Ramos (cell line): Measurements from ENCODE around the gene PEX7.

ENCODE experiments used
- in situ Hi-C: fragments of 300-500 bp; cut with MboI; formaldehyde crosslinking; loops from one replicate; pipeline ENCODE4 v1.14.3; 2022; ENCODE audit warnings: low sequenced_read_pairs; ENCODE audit not compliant: unreplicated experiment

The PEX7 gene, protein sequence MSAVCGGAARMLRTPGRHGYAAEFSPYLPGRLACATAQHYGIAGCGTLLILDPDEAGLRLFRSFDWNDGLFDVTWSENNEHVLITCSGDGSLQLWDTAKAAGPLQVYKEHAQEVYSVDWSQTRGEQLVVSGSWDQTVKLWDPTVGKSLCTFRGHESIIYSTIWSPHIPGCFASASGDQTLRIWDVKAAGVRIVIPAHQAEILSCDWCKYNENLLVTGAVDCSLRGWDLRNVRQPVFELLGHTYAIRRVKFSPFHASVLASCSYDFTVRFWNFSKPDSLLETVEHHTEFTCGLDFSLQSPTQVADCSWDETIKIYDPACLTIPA

DNA sequence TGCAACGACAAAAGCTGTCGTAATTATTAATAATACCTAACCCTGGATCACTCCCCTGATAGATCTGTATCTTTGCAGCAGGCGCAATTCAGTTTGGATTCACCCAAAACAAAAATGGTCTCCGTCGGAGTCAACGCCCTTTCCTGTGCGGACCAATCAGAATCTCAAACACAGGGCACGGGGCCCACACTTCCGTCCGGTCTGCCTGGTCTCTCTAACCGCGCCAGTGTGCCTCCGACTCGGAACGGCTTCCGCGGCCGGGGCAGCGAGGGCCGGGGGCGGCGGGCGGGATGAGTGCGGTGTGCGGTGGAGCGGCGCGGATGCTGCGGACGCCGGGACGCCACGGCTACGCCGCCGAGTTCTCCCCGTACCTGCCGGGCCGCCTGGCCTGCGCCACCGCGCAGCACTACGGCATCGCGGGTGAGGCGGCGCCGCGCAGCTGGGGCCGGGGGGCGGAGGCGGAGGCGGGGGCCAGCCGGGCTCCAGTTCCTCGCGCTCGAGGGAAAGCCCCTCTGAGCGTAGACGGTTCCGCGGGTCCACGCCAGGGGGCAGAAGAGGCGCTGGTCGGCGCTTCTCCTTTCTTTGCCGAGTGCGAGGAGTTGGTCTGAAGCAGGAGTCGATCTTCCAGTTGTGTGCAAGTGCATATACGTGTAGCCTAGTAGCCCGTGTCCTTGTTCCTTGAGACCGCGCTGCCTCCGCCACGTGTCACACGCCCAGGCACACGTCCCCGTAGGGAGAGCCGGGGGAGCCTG lies at the start of gene PEX7:
PEX7 (plus strand) TSS at position 217 of the 752 bp plus-strand sequence; CDS start at position 291, 74 bp downstream.
- in situ Hi-C loops, result no loop called here

DNA sequence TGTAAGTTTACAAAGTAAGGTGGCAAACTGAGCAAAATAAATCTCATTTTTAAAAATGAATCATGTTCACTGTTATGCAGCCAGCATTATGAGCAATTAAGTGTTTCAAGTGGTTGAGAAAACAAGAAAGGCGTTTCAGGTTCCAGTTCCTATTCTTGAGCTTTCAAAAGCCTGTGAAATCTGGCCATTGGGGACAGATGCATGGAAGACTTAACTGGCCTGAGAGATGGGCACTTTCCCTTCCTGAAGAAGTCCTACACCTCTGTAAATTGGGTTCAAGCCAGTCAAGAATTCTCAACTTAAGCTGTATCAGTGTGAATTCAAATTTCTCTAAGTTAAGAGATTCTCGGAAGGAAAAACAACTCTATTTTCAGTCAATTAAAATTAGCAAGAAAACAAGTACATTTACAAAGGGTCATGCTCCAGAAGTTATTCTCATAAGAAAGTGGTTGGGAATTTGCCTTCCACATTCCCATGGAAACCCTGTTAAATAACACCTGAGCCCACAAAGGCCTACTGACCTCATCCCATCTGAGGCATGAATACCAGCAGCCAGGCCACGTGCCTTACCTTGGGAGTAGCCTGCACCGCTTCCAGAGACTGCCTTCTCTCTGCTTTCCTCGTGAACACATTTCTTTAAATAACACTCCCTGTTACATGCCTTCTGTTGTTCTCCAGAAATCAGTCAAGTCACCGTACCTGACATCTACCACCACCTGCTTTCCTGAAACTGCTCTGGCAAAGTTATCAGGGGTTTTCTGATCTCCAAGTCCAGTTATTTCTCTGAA lies 49.5 kb upstream of the PEX7 start:
- in situ Hi-C loops, result no loop called here

DNA sequence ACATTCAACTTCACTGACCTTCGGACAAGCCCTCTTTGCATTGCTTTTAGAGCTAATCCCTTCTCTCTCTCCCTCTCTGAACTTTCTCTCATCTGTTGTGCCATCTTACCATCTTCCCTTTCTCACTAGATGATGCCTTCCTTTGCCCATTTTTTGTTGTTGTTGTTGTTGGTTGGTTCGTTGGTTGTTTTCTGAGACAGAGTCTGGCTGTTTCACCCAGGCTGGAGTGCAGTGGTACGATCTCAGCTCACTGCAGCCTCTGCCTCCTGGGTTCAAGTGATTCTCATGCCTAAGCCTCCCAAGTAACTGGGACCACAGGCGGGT lies 49.0 kb upstream of the PEX7 start:
- in situ Hi-C loops, result no loop called here

DNA sequence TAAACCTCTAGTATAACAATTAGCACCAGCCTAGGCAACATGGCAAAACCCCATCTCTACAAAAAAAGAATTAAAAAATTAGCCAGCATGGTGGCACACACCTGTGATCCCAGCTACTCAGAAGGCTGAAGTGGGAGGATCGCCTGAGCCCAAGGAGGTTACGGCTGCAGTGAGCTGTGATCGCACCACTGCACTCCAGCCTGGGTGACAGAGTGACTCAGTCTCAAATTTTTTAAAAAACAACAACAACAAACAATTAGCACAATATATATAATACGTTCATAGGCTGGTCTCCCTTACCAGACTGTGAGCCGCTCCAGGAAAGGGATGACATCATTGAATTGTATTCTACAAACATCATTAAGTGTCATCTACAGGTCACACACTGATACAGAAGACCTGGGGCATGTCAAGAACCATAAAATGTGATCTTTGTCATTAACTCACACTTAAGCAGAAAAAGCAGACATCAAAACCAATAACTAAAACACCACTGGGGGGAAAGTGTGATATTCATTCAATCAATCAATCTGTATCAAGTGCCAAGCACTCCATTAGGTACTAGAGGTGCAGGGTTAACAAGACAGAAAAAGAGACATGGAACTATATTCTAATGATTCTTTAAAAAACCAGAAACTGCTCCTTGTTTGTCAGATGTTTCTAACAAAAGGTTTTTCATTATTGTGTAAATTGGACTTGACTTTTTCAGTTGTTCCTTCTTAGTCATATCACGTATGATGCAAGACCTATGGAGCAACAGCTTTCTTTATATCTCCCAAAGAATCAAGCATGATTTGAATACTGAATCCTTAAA lies 48.0 kb upstream of the PEX7 start:
- in situ Hi-C loops, result no loop called here

- in situ Hi-C loops, result no loop called here
Measured at GRCh38 chr6:136775081-136775480, 47.3 kb upstream of the PEX7 start.

GRCh38 chr6:136775548-136775947 lies 46.8 kb upstream of the PEX7 start:
- in situ Hi-C loops, result no loop called here

DNA sequence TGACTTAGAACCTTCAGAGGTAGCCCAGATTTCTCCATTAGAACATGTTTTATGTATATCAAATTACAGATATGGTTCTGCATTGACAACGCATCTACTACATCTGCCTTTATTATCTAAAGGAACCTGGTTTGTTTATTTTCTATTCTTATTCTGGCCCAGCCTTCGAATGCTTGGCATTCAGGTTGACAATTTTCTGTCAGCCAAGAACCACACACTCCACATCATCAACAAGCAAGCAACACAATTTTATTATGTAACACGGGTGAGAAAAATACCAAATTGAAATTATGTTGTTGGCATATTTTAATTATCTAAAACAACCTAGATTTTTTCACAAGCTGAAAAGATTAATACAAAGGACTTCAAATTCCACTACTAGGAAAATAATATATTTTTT lies 44.7 kb upstream of the PEX7 start:
- in situ Hi-C loops, result no loop called here

GRCh38 chr6:136779682-136780081 lies 42.7 kb upstream of the PEX7 start:
- in situ Hi-C loops, result no loop called here

DNA sequence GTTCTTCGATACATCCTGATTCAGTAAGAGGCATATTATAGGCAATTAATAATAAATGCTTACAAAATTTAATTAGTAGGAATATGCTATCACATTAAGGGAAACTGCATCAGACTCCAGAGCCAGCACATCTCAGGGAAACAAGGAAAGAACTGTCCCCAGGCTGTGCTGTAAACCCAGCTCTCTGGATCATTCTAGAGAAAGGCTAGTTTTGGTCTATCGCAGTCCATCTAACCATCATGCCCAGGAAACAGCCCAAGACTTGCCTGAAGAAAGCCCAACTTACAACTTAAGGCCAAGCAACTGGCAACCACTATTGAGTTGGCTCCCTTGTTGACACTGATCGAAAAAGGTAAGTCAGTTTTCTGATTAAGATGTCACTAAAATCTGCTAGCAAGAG lies 41.4 kb upstream of the PEX7 start:
- in situ Hi-C loops, result no loop called here

DNA sequence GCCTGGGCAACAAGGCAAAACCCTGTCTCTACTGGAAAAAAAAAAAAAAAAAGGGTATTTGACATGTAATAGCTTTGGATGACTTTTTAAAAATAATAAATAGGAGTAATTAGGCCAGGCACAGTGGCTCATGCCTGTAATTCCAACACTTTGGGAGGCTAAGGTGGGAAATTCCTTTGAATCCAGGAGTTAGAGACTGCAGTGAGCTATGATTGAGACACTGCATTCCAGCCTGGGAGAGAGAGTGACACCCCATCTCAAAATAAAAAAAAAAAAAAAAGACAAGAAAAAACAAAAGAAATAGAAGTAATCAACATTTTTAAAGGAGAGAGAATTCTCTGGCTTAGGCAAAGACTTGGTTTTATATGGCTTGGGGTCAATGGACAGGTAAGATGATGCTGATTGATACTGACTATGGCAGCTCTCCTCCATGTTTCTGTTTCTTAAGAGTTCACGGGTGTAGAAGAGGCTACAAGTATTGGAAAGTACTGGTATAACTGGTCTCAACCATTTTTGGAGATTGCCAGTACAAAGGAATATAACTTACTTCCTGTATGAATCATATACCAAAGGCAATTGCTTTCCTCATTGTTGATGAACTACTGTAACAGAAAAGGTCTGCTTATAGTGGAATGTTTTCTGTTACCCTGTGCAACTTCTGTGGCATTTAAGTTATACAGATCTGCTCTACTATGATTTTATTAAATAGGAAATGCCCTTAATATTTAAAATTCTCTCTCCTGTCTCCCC lies 40.2 kb upstream of the PEX7 start:
- in situ Hi-C loops, result no loop called here

- in situ Hi-C loops, result no loop called here
Measured at GRCh38 chr6:136783021-136783420, 39.4 kb upstream of the PEX7 start.

- in situ Hi-C loops, result no loop called here
Measured at GRCh38 chr6:136783495-136784270, 38.7 kb upstream of the PEX7 start.

- in situ Hi-C loops, result no loop called here
Measured at GRCh38 chr6:136784271-136784664, 38.1 kb upstream of the PEX7 start.

DNA sequence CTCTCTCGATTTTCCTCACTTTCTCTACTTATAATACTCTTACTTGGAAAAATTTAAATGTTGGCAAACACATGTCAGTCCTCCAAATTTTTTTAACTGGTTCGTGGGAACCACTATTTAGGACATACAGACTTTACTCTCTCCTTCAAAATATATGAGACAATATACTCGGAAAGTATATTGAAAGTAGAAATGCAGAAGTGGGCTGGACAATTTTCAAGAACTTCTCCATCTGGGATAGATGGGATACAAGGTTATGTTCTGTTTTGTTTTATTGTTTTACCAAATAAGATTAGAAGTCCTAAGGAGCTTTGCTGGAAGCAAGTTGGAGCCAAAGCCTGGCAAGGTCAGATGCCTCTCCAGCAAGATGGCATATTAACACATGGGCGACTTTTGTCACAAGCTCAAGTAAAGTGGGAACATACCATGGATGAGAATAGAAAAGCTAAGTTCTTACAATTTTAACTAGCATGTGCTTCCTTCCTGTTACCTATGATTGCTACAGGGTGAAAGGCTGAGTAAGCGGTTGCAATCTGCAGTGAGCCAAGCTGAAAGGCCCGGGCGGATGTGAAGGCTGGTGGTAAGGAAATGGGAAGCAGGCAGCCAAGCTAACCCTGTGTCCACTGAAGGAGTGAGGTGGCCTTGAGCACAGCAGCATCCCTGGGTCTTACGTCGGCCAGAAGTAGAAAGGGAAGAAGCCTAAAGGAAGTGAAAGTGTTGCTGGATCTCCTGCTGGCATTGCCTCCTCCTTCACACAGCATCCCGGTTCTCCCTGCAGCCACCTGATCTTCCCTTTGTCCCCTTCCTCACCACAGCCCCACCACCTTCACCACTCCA lies 37.3 kb upstream of the PEX7 start:
- in situ Hi-C loops, result no loop called here

GRCh38 chr6:136786658-136787057 lies 35.7 kb upstream of the PEX7 start:
- in situ Hi-C loops, result no loop called here

DNA sequence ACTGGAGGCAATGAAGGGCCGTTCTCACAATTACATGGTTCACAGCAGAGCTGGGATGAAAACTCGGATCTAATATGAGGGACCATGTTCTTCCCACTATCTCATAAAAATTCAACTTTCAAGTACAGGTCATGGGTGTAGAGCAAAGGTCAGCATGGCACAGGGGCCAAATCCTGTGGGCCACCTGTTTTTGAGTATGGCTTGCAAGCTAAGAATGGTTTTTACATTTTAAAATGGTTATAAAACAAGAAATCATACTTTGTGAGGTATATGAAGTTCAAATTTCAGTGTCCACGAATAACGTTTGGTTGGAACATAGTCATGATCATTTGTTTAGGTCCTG lies 34.7 kb upstream of the PEX7 start:
- in situ Hi-C loops, result no loop called here

DNA sequence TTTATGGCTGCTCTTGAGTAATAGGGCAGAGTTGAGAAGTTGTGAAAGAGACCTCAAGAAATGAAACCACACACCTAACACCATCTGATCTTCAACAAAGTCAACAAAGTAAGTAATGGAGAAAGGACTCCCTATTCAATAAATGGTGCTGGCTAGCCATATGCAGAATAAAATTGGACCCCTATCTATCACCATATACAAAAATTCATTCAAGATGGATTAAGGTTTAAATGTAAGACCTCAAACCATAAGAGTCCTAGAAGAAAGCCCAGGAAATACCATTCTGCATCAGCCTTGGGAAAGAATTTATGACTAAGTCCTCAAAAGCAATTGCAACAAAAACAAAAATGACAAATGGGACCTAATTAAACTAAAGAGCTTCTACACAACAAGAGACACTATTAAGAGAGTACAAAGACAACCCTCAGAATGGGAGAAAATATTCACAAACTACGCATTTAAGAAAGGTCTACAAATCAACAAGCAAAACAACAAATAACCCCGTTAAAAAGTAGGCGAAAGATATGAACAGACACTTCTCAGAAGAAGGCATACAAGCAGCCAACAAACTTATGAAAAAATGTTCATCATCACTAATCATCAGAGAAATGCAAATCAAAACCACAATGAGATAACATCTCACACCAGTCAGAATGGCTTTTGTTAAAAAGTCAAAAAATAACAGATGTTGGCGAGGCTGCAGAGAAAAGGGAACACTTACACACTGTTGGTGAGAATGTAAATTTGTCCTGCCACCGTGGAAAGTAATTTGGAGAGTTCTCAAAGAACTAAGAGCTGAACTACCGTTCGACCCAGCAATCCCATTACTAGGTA lies 34.1 kb upstream of the PEX7 start:
- in situ Hi-C loops, result no loop called here
